ENCODE data around the gene LMAN2L. TPM values are rescaled to one million over a fixed set of nuclear protein-coding genes. Genes with fewer than 3 reads are reported as not detected.
A peak's percentile ranks its signal among the peaks of the same experiment; 100 is the strongest.

The LMAN2L gene
- total and polyA plus RNA-seq, 8 donors, result 5.4 to 15.8 (median 6.8) TPM

DNA sequence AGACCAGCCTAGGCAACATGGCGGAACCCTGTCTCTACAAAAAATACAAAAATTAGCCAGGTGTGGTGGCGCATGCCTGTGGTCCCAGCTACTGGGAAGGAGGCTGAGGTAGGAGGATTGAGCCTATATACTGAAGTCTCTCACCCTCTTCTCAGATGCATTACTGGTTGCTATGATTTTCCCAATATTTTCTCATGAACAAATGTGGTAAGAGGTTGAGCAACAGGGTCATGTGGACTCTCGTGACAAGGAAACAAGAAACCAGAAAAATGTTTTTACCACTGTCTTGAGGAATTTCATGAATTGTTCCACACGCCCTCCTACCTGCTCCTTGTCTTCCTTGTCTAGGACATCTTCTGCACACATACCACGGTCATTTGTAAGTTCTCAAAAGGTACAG is 12.4 kb downstream of the LMAN2L start:
- Histone ChIP-seq H3K27me3 (no peaks in the 10 kb centered on the region), H3K36me3 (peaks cover 0 to 34% (median 13%) of the 10 kb centered on the region in 3 donors), H3K27ac (no peak overlapping the region), H3K4me1 (no peaks in the 10 kb centered on the region), H3K4me3 (no peak overlapping the region), H3K9me3 (no peaks in the 10 kb centered on the region)
- ATAC-seq (peak in 1 of 4 donors; percentile 16), DNase-seq (no peak), FAIRE-seq (no peak)
- intact Hi-C loops (cut with DNase I), result no loop called here
- TF ChIP-seq, protein P1, sequence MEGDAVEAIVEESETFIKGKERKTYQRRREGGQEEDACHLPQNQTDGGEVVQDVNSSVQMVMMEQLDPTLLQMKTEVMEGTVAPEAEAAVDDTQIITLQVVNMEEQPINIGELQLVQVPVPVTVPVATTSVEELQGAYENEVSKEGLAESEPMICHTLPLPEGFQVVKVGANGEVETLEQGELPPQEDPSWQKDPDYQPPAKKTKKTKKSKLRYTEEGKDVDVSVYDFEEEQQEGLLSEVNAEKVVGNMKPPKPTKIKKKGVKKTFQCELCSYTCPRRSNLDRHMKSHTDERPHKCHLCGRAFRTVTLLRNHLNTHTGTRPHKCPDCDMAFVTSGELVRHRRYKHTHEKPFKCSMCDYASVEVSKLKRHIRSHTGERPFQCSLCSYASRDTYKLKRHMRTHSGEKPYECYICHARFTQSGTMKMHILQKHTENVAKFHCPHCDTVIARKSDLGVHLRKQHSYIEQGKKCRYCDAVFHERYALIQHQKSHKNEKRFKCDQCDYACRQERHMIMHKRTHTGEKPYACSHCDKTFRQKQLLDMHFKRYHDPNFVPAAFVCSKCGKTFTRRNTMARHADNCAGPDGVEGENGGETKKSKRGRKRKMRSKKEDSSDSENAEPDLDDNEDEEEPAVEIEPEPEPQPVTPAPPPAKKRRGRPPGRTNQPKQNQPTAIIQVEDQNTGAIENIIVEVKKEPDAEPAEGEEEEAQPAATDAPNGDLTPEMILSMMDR (IDR thresholded peaks at IDR 0.05), result no peak
- WGBS, 2 donors, result 93 to 95% methylated on average over 5 of the region's 5 CpGs

DNA sequence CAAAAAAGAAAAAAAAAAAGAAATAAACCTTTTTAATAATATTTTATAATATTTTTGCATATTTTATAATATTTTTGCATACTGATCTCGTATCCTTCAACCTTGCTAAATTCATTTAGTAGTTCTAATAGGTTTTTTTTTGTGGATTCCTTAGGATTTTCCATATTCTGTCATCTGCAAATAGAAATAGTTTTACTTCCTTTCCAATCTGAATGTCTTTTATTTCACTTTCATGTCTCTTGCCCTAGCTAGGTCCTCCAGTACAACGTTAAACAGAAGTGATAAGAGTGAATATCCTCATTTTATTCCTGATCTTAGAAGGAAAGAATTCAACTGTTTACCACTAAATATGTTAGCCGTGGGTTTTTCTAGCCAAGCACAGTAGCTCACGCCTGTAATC is 13.7 kb downstream of the LMAN2L start:
- ATAC-seq, result no peak
- DNase-seq, result no peak
- Histone ChIP-seq H3K4me3 (no peak overlapping the region), H3K27ac (no peak overlapping the region), H3K4me1 (no peaks in the 10 kb centered on the region), H3K9me3 (no peaks in the 10 kb centered on the region), H3K36me3 (peaks cover 0 to 21% (median 8%) of the 10 kb centered on the region in 3 donors), H3K27me3 (no peaks in the 10 kb centered on the region)
- WGBS, 2 donors, result 88 to 89% methylated on average over 4 of the region's 4 CpGs
- intact Hi-C loops (cut with DNase I), result no loop called here
- TF ChIP-seq, protein P1 (IDR thresholded peaks at IDR 0.05), result no peak
- FAIRE-seq, result no peak

DNA sequence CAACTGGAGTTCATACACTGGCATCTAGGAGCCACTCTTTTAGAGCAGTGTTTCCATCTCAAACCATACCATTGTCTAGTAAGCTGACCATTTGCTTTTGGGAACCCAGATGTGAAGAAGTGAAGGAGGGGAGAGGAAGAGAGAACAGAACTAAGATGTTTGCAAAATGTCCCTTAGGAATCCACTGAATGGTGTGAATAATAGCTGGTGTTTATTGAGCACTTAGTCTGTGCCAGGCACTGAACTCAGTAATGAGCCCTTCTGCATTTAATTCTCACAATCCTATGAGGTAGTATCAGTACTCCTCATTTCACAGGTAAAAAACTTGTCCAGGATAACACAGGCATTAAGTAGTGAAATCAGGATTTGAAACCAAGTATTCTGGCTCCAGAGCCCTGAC is 23.5 kb downstream of the LMAN2L start:
- H3K4me1 ChIP-seq, result no peaks in the 10 kb centered on the region
- TF ChIP-seq, protein P1 (IDR thresholded peaks at IDR 0.05), result no peak
- DNase-seq (no peak), ATAC-seq (no peak), FAIRE-seq (no peak)
- H3K4me3 ChIP-seq, result no peak overlapping the region
- intact Hi-C loops (cut with DNase I), result no loop called here
- peaks cover 0 to 7% (median 6%) of the 10 kb centered on the region in 3 donors for H3K36me3 ChIP-seq
- no peaks in the 10 kb centered on the region for H3K9me3 ChIP-seq
- peak overlapping the region in 1 of 4 donors; percentile 70 for H3K27ac ChIP-seq
- no peaks in the 10 kb centered on the region for H3K27me3 ChIP-seq

DNA sequence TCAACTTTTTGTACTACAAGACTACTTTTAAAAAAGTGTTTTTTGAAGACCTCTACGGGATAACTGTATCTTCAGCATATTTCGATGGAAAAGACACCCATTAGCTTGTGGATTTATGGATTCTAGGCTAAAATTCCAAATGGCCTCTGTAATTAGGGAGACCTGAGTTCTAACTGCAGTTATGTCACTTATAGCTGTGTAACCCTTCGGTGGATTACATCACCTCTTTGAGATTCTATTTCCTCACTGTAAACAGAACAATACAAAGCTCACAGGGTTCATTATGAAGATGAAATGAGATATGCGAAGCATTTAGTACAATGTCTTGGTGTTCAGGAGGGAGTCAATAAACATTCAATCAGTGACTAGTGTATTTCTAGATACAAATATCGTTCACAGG is 24.2 kb downstream of the LMAN2L start:
- no peaks in the 10 kb centered on the region for H3K4me1 ChIP-seq
- 75 to 76% methylated on average over 5 of the region's 5 CpGs for WGBS, 2 donors
- H3K36me3 ChIP-seq, result peaks cover 0 to 13% (median 9%) of the 10 kb centered on the region in 3 donors
- ATAC-seq (peak in 1 of 4 donors; percentile 56), FAIRE-seq (no peak), DNase-seq (no peak)
- H3K27me3 ChIP-seq, result no peaks in the 10 kb centered on the region
- intact Hi-C loops (cut with DNase I), result no loop called here
- H3K9me3 ChIP-seq, result no peaks in the 10 kb centered on the region
- no peak overlapping the region for H3K4me3 ChIP-seq
- TF ChIP-seq, protein P1 (IDR thresholded peaks at IDR 0.05), result no peak
- peak overlapping the region in 2 of 4 donors; percentile 51 to 70 for H3K27ac ChIP-seq

DNA sequence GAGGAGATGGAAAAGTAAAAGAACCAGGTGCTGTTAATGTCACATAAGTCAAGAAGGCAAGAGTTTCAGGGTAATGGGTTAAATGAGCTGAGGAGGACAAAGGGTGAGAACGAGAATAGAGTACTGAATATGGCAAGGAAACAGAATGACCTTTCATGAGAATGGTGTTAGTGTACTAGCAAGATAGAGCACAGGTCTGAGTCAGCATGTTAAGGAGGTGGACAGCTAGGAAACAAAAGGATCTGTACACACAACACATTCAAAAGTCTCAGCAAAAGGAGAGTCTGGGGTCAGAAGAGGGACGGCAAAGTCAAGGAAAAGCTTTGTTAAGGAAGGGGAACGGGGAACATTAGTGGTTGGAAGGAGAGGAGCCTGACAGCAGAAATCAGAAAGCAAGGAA is 28.9 kb downstream of the LMAN2L start:
- Histone ChIP-seq H3K27me3 (no peaks in the 10 kb centered on the region), H3K9me3 (no peaks in the 10 kb centered on the region), H3K4me1 (no peaks in the 10 kb centered on the region), H3K27ac (no peak overlapping the region), H3K36me3 (peaks cover 0 to 54% (median 18%) of the 10 kb centered on the region in 3 donors), H3K4me3 (no peak overlapping the region)
- intact Hi-C loops (cut with DNase I), result no loop called here
- FAIRE-seq (no peak), DNase-seq (no peak), ATAC-seq (no peak)
- WGBS, 2 donors, result 87 to 88% methylated on average over 3 of the region's 3 CpGs
- TF ChIP-seq, protein P1 (IDR thresholded peaks at IDR 0.05), result no peak

Measured in pancreas (tissue), 10 donors.